ENCODE measurements around the gene SLC25A47.

GRCh38 chr14:100285021-100285912, 37.9 kb upstream of the SLC25A47 start:
- no peak for TF ChIP-seq TAF1 (conservative IDR thresholded peaks at IDR 0.05)
- peak; percentile 82 for TF ChIP-seq CTCF (IDR thresholded peaks at IDR 0.05; ENCODE audit: low read depth, low read length, missing input control)
- no peak for TF ChIP-seq RAD21 (IDR thresholded peaks at IDR 0.05)
- TF ChIP-seq MAX (IDR thresholded peaks at IDR 0.05), result no peak
- no peak for TF ChIP-seq SP1 (IDR thresholded peaks at IDR 0.05)
- no peak for TF ChIP-seq YY1 (IDR thresholded peaks at IDR 0.05)
- no peak for TF ChIP-seq HNF4G (IDR thresholded peaks at IDR 0.05)
- TF ChIP-seq FOXA1 (IDR thresholded peaks at IDR 0.05), result no peak
- TF ChIP-seq ATF3 (IDR thresholded peaks at IDR 0.05), result no peak
- no peak for TF ChIP-seq REST (IDR thresholded peaks at IDR 0.05)
- no peak for TF ChIP-seq EGR1 (IDR thresholded peaks at IDR 0.05; ENCODE audit: low read depth in 2 of 2)
